ENCODE results near the gene SLC22A31.

The SLC22A31 gene

DNA sequence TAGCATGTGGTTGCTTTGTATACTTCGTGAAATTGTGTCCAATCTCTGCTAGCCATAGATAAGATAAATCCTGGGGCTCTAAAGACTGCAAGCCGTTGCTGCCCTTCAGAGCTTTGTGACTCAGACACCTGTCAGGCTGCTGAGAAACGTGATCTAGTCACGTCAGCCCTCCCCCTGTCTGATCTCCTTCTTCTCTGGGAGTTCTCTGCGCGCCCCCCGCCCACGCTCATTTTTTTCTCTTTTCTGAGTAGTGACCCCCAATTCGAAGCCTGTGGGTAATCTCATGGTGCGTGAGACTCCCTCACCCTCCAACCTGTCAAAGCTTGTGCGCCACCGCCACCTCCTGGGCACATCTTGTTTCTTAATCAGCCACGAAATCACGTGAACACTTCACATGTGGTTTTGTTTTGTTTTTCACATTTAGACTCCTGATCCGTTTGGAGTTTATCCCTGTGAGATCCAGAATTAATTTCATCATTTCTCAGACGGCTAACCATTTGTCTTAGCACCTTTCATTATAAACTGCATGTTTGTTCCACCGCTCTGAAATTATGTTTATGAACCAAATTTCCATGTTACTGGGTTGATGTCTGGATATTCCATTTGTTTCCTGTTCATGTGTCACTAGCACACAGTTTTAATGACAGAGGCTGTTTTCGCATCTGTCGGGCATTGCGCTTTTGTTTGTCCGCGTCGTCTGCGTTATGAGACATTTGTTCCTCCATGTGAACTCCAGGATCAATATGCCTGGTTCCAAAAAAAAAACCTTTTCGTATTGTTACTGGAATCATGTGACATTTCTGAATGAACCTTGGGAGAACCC lies 16.2 kb upstream of the SLC22A31 start:
- DNase-seq = no peak

- DNase-seq = no peak
These were observed 10.7 kb upstream of the SLC22A31 start for GRCh38 chr16:89210904-89211515.

GRCh38 chr16:89210165-89210903 lies 10.0 kb upstream of the SLC22A31 start:
- DNase-seq = no peak

DNA sequence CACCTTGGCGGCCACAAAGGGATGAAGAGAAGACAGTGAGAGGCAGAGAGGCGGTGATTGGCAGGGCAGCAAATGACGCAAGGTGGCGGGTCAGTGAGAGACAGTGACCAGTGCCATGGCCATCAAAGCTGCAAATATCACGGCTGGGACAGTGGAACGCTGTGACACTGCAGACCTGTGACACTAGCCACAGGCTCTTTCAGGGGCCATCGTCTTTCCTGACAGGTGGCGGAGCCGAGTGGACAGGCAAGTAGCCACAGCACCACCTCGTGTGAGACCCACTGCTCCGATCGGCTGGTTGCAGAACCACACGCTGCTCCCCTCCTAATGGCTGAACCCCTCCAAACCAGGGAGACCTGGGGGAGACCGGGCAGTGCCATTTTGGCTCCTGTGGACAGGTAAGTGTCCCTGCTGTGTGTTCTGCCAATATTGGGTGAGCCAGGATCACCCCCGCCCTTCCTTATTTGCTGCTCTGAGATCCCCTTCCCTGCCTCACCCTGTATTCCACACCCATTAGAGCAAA lies 9.2 kb upstream of the SLC22A31 start:
- DNase-seq = no peak

GRCh38 chr16:89207993-89208392 lies 7.7 kb upstream of the SLC22A31 start:
- DNase-seq = no peak

- DNase-seq = no peak
These were observed 2.3 kb upstream of the SLC22A31 start for GRCh38 chr16:89202422-89203215.

DNA sequence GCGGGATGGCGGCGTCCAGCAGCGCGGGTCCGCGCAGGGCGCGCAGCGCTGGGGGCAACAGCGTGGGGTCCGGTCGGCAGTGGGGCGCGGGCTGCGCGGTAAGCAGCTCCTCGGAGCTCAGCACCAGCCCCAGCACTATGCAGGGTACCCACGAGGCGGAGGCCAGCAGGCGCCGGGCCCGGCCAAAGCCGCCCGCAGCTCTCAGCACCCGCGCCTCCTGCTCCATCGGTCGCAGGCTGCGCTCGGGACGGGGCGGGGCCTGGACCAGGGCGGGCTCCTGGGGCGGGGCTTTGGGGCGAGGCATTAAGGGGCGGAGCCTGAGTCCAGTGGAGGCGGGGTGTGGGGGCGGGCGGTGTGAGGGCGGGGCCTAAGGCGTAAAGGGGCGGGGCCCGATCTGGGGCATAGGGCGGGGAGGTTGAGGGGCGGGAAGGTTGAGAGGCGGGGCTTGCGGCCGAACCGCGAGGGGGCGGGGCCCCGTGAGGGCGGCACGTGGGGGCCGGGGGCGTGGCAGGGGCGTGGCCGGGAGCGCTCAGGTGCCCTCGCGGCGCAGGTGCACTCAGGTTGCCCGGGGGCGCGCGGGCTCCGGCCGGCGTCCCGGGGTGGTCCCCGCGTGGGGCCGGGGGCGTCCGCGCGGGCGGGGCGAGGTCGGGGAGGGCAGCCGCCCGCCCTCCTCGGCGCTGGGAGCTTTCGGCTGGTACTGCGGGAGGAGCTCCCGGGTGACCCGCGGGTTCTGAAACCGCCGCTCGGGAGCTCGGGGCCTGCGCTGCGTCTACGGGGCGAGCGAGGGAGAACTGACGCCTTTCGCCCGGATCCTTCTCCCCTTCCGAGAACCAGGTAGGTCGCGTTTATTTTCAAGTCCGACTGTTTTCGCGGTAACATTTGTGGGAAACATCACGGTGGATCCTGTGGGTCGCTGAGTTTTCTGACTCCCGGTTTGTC lies 1.4 kb upstream of the SLC22A31 start:
- DNase-seq = no peak

GRCh38 chr16:89200850-89201411 lies 594 bp upstream of the SLC22A31 start:
- DNase-seq = no peak

- no peak for DNase-seq
These were observed 855 bp downstream of the SLC22A31 start for GRCh38 chr16:89199241-89200123.

DNA sequence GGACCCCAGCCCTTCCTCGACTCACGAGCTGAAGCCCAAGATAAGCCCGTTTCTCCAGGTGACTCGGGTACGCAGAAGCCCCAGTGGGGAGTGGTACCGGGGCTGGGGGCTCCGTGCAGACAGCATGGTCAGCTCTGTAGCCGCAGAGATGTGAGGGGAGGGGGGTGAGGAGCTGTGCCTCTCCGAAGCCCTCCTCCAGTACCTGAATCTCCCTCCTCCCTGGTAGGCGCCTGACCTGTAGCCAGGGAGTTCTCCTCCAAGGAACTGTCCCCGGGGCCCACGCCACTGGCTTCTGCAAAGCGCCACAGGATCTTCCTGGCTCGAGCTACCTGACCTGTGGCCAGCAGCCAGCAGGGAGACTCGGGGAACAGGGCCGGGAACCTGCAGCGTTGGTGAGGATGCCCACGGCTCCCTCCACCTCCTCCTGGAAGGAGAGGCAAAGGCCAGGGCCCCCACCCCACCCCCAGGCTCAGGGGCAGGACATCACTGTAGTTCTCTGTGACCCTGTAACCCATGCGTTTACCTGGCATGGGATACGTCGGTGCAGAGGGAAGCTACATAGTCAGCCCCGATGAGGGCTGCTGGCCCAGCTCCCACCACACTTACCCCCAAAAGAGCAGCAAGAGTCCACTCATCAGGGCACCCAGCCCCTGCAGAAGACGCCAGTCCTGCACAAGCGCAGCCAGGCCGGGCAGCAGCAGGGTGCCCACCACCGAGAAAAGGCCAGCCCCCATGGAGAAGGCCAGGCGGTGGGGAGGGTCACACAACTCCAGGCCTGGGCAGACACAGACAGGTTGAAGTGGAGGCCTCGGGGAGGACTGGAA lies 1.7 kb downstream of the SLC22A31 start:
- DNase-seq = no peak

- DNase-seq = no peak
These were observed 2.5 kb downstream of the SLC22A31 start for GRCh38 chr16:89197633-89198416.

DNA sequence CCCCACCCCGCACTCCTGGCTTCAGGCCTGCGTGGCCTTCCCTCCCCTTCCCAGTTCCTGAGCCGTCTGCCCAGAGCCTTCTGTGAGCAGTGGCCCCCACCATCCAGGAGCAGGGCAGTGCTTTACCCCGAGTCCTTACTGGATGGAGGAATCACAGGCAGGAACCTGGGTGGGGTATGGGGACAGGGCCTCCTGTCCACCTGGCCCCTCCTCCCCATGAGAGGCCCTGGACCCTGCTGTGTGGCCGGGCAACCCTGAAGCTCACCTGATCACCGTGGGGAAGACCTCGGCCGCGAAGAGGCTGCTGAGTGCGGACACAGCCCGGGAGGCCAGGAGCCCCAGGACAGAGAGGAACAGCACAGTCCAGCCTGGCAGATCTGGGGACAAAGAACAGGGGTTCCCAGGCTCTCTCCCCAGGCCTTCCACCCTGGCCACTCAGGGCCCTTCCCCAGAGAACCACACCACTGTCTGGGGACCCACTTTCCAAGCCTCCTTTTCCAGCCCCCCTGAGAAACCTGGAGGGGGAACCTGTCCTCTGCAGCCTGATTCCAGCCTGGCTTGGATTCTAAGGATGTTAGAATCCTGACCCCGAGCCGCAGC lies 3.2 kb downstream of the SLC22A31 start:
- DNase-seq = no peak

DNA sequence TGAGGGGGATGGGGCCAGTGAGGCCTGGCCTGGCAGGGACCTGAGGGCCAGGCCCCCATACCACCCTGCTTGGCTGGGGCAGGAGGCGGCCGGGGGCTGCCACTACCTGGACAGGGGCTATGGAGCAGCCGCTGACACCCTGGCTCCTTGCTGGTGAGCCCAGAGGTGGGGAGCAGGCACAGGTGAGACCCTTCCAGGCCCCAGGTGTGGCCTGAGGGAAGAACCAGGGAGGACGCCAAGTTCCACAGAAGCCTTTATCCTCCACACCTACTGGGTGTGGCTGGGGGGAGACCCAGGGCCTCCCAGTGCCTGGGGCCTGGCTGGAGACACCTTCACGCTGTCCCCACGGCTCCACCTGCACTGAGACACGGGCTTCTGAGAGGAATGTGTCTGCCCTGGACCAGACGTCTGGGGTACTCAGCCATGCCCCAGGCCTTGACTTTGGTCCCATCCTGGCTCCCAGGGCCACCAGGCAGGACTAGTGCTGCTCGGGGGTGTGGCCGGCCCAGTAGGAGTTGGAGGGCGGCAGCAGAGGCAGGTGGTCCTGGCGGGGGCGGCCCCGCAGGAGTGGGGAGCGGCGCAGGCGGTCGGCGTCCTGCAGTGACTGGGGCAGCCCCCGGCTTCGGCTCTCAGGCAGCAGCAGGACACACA lies 4.7 kb downstream of the SLC22A31 start:
- DNase-seq = no peak

DNA sequence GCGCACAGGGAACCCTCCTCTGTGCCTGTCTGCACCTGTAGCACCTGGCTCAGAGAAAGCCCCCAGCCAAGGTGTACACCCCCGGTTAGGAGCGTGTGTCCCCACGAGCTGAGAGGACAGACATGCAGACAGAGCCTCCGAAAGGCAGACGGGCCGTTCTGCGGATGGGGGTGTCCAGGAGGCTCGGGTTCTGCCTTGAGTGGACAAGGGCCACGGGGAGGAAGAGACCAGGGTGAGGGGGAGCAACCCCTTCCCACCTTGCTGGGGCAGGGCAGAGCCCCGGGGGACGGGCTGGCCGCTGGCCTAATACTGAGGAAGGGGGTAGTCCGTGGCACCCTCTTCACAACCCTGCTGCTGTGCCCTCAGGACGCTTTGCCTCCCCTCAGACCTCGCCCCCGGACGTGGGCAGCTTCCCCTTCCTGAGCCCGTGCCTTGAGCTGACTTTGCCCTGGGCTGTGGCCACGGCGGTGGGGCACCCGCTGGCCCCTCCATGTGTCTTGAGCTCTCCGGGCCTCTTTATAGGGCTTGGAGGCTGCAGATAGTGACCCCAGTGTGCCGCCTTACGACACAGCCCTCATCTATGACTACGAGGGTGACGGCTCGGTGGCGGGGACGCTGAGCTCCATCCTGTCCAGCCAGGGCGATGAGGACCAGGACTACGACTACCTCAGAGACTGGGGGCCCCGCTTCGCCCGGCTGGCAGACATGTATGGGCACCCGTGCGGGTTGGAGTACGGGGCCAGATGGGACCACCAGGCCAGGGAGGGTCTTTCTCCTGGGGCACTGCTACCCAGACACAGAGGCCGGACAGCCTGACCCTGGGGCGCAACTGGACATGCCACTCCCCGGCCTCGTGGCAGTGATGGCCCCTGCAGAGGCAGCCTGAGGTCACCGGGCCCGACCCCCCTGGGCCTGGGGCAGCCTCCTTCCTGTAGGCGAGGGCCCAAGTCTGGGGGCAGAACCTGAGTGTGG lies 5.7 kb downstream of the SLC22A31 start:
- DNase-seq = no peak

- no peak for DNase-seq
These were observed 6.6 kb downstream of the SLC22A31 start for GRCh38 chr16:89193576-89194293.
